ENCODE results near the gene SPDYE3.
"Not testable (repeated sequence)": the region's sequence is repeated elsewhere in the genome, so short reads cannot be mapped to it uniquely, and the experiment has no call there.

SPDYE3 gene

DNA sequence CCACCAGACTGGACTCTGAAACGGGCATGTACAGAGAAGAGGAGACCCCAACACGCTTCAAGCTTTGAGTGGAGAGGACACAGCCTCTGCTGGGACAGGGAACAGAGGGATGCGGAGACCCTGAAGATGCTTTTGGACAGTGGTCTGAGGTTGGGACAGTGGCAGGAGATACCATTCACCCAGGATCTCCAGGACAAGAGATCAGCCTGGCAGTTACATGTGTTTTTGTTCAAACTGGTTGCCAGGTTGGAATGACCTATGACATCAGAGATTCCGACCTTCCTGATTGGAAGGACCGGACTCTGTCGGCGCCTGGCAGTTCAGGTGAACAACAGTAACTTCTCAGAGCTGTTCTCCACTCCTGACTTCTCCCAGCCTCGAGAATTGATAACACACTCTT is at the start of gene SPDYE3:
TSS of gene SPDYE3 (plus strand) at position 301 of the 400 bp plus-strand sequence. CDS start 184 bp downstream, outside the sequence.
- not testable (repeated sequence) for DNase-seq (ENCODE audit: low read depth in 2 of 2)

GRCh38 chr7:100259984-100260383 is 47.5 kb upstream of the SPDYE3 start:
- DNase-seq (ENCODE audit: low read depth in 2 of 2) = not testable (repeated sequence)

DNA sequence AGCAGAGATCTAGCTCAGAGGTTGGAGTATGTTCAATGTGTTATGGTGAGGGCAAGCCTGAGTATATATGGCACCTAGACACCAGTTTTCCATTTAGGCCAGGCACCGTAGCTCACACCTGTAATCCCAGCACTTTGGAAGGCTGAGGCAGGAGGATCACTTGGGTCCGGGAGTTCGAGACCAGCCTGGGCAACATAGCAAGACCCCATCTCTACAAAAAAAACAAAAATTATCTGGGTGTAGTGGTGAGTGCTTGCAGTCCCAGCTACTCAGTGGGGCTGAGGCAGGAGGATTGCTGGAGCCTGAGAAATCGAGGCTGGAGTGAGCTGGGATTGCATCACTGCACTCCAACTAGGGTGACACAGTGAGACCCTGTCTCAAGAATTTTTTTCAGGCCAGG is 44.6 kb upstream of the SPDYE3 start:
- DNase-seq (ENCODE audit: low read depth in 2 of 2) = not testable (repeated sequence)

- DNase-seq (ENCODE audit: low read depth in 2 of 2) = not testable (repeated sequence)
Observed at GRCh38 chr7:100264223-100264622, 43.3 kb upstream of the SPDYE3 start.

GRCh38 chr7:100264669-100265165 is 42.8 kb upstream of the SPDYE3 start:
- not testable (repeated sequence) for DNase-seq (ENCODE audit: low read depth in 2 of 2)

GRCh38 chr7:100265851-100266250 is 41.7 kb upstream of the SPDYE3 start:
- not testable (repeated sequence) for DNase-seq (ENCODE audit: low read depth in 2 of 2)

- DNase-seq (ENCODE audit: low read depth in 2 of 2) = no peak
Observed at GRCh38 chr7:100266576-100267354, 40.7 kb upstream of the SPDYE3 start.

DNA sequence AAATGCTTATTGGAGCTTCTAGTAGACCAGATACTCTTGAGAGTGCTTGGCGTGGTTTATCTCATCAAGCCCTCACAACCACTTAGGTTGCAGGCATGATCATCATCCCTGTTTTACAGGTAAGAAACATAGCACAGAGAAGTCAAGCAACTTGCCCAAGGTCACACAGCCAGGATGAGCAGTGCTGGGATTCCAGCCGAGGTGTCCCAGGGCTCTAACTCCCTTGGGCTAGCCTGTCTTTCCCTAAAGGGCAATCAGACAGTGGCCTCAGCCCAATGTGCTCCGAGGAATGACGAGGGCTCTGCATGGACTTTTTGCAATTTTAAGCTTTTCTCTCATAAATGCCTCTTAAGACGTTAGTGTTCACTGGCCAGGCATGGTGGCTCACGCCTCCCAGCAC is 39.9 kb upstream of the SPDYE3 start:
- DNase-seq (ENCODE audit: low read depth in 2 of 2) = no peak

DNA sequence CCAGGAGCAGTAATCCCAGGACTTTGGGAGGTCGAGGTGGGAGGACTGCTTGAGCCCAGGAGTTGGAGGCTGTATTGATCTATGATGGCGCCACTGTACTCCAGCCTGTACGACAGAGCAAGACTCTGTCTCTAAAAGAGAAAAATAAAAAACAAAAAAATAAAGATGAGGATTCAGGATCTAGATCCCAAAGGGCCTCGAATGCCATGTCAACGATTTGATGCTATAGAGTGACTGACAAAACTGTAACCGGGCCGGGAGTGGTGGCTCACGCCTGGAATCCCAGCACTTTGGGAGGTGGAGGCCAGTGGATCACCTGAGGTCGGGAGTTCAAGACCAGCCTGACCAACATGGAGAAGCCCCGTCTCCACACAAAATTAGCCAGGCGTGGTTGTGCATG is 38.6 kb upstream of the SPDYE3 start:
- DNase-seq (ENCODE audit: low read depth in 2 of 2) = not testable (repeated sequence)

DNA sequence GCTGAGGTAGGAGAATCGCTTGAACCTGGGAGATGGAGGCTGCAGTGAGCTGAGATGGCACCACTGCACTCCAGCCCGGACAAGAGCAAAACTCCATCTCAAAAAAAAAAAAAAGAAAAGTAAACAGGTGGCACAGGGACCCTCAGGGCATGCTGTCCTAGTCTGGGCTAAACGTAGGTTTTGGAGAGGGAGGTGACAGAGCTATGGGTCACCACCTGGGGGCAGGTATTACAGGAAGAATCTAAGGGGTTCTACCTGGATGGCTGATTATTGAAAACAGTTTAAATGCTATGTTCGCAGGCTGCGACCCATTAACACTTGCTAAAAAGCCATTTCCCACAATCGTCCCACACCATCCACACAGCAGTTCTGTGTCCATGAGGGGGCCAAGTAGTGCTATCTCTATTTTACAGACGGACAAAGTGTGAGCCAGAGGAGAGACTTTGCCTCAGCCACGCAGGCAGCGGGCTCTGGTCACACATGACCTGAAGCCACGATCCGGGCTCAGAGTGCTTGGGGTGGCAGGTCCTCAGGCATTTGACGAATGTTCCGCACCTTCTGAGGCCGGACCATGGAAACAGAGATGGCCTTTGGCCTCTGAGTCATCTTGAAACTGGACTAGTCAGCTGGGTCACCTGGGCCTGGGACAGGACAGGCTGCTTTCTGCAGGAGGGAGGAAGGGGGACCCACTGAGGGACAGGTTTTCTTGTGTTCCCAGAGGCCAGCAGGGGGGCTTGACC is 38.0 kb upstream of the SPDYE3 start:
- not testable (repeated sequence) for DNase-seq (ENCODE audit: low read depth in 2 of 2)

GRCh38 chr7:100270046-100270918 is 37.2 kb upstream of the SPDYE3 start:
- DNase-seq (ENCODE audit: low read depth in 2 of 2) = not testable (repeated sequence)

- DNase-seq (ENCODE audit: low read depth in 2 of 2) = not testable (repeated sequence)
Observed at GRCh38 chr7:100270941-100271593, 36.4 kb upstream of the SPDYE3 start.

DNA sequence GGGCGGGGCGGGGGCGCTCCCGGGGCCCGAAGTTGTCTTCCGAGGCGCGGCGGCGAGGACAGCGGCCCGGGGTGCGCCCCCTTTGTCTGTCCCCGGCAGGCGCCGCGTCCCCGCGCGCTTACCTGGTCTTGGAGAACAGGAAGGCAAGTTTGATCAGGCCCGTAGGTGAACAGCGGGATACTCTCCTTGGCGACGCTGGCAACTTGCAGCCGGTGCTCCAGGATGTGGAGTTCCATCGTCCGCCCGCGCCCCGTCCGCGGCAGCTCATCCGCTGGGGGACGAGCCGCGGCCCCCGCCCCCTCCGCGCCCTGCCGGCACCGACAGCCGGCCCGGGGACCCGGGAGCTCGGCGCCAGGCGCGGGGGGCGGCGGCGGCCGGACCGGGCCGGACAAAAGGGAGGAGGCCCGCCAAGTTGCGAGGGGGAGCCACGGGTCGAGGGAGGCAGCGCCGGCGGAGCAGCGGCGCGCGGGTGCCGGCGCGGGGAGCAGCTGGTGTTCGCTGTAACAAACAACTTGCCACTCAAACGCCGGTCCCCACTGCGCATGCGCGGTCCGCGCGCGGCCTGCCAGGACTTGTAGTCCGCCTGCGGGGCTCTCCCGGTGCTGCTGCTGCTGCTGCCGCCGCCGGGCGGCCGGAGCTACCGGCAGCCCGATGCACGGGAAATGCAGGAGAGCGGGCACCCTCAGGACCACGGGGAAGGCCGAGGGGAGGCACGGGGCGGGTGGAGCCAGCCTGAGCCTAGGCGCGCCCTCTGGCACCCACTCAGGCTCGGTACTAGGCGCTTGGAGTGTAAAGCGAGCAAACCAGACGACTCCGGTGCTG is 35.6 kb upstream of the SPDYE3 start:
- peak; percentile 97 for DNase-seq (ENCODE audit: low read depth in 2 of 2)

- DNase-seq (ENCODE audit: low read depth in 2 of 2) = peak in 1 of 2 donors; percentile 3
Observed at GRCh38 chr7:100272538-100272902, 35.0 kb upstream of the SPDYE3 start.

GRCh38 chr7:100275120-100275519 is 32.4 kb upstream of the SPDYE3 start:
- no peak for DNase-seq (ENCODE audit: low read depth in 2 of 2)

DNA sequence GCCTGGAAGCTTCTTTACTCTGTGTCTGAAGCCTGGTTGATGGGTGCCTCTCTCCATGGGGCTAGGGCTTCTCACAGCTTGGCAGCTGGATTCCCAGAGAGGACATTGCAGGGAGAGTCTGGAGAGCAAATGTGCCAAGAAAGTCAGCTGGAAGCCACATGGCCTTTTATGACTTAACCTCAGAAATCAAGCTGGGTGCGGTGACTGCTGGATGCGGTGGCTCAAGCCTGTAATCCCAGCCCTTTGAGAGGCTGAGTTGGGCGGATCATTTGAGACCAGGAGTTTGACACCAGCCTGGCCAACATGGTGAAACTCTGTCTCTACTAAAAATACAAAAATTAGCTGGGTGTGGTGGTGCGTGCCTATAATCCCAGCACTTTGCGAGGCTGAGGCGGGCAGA is 31.4 kb upstream of the SPDYE3 start:
- DNase-seq (ENCODE audit: low read depth in 2 of 2) = not testable (repeated sequence)

DNA sequence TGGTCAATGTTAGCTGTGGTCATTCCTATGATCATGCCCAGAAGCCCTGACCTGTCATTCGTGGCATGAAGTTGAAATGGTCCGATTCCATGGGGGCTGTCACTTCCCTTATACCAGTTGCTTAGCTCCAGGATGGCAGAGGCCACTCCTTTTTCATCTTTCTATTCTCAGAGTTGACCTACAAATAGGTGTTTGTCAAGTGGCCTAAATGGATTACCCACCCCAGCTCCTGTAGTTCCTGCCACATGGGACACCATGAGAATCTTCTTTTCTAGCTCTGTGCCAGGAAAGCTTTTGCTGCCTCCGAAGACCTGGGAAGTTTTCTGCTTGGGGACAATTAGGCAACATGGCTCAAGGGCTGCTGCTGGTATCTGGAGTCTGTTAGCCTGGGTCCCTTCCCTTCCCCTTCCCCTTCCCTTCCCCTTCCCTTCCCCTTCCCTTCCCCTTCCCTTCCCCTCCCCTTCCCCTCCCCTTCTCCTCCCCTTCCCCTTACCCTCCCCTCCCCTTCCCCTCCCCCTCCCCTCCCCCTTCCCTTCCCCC is 25.4 kb upstream of the SPDYE3 start:
- not testable (repeated sequence) for DNase-seq (ENCODE audit: low read depth in 2 of 2)

DNA sequence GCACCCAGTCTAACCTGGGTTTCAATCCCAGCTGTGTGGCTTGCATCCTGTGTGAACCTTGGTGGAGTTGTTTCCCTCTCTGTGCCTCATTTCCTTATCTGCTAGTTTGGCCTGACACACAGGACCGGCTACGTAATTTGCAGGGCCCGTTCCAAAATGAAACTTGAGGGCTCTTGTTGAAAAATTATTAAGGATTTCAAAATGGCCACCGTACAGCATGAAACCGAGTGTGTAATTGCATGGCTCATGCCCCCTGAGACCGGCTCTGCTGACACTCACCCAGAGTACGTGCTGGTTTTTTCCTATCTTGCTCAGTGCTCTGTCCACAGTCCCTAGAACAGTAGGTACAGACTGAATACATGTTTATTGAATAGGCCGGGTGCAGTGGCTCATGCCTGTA is 24.4 kb upstream of the SPDYE3 start:
- DNase-seq (ENCODE audit: low read depth in 2 of 2) = not testable (repeated sequence)

DNA sequence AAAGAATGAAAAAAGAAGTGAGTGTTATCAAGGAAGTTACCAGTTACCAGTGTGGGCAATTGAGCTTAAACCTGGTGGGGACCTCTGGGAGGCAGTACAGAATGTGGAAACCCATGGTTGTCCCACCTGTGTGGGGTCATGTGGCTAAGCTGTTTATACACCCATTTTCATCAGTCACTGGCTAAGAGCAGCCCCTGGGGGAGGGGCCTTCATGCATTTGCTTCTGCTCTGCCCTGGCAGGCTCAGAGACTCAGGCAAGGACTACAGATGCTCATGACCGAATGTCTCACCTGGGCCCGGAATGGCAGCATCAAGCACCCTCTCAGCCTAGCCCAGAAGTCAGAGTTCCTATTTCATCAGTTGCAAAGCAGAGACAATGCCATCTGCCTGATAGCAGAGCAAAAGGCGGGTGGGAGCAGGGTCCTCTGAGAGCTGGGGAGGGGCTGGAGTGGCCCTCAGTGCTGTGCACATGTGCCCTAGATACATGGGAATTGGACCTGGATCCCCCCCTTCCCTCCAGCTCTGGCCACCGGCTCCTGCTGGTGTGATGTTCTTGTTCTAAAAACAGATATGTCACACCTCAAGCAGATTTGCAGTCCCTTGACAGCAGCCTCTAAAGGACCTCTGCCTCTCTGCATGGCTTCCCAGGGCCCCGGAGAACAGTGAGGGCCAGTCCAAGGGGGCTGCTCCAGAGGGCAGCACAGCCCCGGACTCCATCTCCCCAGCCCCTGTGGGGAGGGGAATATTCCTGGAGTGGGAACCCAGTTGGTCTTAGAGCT is 20.1 kb upstream of the SPDYE3 start:
- not testable (repeated sequence) for DNase-seq (ENCODE audit: low read depth in 2 of 2)

Measured in stimulated activated CD8-positive, alpha-beta memory T cell treated with anti-CD3 and anti-CD28 coated beads, Interleukin-2, amount 100 ng/mL, for 48 hours (primary cell).